Measurements from ENCODE around the gene ROPN1B. TPM values are rescaled to one million over a fixed set of nuclear protein-coding genes. Genes with fewer than 3 reads are reported as not detected.
"Not testable (repeated sequence)": the region's sequence is repeated elsewhere in the genome, so short reads cannot be mapped to it uniquely, and the experiment has no call there.

The ROPN1B gene
- total RNA-seq, 2 donors from 2014 or later, result not detected

DNA sequence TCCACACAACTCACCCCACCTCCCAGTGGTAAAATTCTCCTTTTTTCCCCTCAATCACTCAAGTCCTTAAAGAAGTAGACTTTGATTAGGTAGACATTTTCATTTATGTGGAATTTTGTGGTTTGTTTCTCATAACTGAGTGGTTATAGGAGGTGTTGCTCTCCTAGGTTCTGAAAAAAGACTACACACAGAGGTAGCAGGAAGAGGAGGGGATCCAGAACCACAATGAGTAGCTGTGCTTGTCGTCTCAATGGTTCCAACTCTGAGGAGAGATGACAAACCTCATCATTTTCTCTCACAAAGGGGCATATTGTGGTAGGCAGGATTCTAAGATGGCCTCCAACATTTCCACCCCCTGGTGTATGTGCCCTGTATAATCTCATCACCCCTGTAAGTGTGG is 5.1 kb upstream of the ROPN1B start:
- H3K4me1 Mint-ChIP-seq (ENCODE audit: low read depth); H3K36me3 Mint-ChIP-seq (ENCODE audit: insufficient read depth in 2 of 2); H3K9me3 Mint-ChIP-seq; ATAC-seq (replicated peaks in 1 of 2); H3K4me3 Mint-ChIP-seq; H3K27me3 Mint-ChIP-seq (ENCODE audit: low read depth); DNase-seq; H3K27ac Mint-ChIP-seq: not testable (repeated sequence)

DNA sequence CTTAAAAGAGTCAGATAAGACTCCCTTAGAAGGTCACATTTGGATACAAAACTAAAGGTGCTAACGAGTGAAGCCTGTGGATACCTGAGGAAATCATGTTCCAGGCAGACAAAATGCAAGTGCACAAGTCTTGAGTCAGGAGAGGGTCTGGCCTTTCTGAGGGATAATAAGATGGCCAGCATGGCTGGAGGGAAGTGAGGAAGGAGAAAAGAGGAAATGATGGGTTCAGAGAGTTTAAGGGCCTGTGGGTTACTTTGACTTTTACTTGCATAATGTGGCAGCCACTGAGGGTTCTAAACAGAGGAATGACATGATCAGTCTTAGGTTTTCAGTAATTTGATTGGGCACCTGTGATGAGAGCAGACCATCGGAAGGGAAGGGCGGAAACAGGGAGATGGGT is 3.5 kb upstream of the ROPN1B start:
- no peaks in the 10 kb centered on the region for H3K36me3 Mint-ChIP-seq (ENCODE audit: insufficient read depth in 2 of 2)
- DNase-seq (no peak), ATAC-seq (replicated peaks in 1 of 2) (no peak)
- peaks cover 5% of the 10 kb centered on the region for H3K27me3 Mint-ChIP-seq (ENCODE audit: low read depth)
- H3K9me3 Mint-ChIP-seq, result no peaks in the 10 kb centered on the region
- H3K4me1 Mint-ChIP-seq (ENCODE audit: low read depth), result no peaks in the 10 kb centered on the region
- H3K4me3 Mint-ChIP-seq, result no peak overlapping the region
- H3K27ac Mint-ChIP-seq, result no peak overlapping the region

DNA sequence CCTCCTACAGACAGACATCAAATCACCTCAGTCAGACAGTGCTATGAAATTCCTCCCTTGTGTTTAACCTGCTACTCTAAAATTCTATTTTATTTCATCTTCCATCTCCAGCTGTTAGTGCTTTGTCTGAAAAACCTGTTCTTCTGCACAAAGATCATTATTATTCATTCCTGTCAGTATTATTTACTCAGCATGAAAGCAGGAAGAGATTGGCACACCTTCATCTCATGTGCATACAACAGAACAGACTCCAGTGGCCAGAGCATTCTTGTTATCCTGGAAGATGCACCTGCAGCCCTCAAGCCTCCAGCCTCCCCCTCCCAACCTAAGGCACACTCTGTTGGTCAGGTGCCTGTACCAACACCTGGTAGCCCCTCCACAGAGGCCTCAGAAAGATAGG is 1.8 kb upstream of the ROPN1B start:
- DNase-seq, result no peak
- H3K4me3 Mint-ChIP-seq, result no peak overlapping the region
- H3K4me1 Mint-ChIP-seq (ENCODE audit: low read depth), result peaks cover 8% of the 10 kb centered on the region
- no peak overlapping the region for H3K27ac Mint-ChIP-seq
- ATAC-seq (replicated peaks in 1 of 2), result no peak
- H3K9me3 Mint-ChIP-seq, result no peaks in the 10 kb centered on the region
- H3K27me3 Mint-ChIP-seq (ENCODE audit: low read depth), result peaks cover 17% of the 10 kb centered on the region
- H3K36me3 Mint-ChIP-seq (ENCODE audit: insufficient read depth in 2 of 2), result no peaks in the 10 kb centered on the region

DNA sequence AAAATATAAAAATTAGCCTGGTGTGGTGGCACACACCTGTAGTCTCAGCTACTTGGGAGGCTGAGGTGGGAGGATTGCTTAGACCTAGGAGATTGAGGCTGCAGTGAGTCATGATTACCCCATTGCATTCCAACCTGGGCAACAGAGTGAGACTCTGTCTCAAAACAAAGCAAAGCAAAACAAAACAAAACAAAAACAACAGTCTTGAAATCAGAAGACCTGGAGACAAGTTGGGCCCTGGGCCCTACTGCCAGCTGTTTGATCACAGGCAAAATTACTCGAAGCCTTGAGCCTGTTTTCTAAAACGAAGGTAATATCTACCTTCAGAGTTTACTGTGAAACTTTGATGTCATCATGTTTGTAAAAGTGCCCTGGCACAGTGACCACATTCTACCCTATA is 857 bp upstream of the ROPN1B start:
- H3K27ac Mint-ChIP-seq; H3K4me3 Mint-ChIP-seq; H3K36me3 Mint-ChIP-seq (ENCODE audit: insufficient read depth in 2 of 2); DNase-seq; ATAC-seq (replicated peaks in 1 of 2); H3K9me3 Mint-ChIP-seq: not testable (repeated sequence)
- Mint-ChIP-seq H3K27me3 (ENCODE audit: low read depth) (peaks cover 23% of the 10 kb centered on the region), H3K4me1 (ENCODE audit: low read depth) (peaks cover 11% of the 10 kb centered on the region)

DNA sequence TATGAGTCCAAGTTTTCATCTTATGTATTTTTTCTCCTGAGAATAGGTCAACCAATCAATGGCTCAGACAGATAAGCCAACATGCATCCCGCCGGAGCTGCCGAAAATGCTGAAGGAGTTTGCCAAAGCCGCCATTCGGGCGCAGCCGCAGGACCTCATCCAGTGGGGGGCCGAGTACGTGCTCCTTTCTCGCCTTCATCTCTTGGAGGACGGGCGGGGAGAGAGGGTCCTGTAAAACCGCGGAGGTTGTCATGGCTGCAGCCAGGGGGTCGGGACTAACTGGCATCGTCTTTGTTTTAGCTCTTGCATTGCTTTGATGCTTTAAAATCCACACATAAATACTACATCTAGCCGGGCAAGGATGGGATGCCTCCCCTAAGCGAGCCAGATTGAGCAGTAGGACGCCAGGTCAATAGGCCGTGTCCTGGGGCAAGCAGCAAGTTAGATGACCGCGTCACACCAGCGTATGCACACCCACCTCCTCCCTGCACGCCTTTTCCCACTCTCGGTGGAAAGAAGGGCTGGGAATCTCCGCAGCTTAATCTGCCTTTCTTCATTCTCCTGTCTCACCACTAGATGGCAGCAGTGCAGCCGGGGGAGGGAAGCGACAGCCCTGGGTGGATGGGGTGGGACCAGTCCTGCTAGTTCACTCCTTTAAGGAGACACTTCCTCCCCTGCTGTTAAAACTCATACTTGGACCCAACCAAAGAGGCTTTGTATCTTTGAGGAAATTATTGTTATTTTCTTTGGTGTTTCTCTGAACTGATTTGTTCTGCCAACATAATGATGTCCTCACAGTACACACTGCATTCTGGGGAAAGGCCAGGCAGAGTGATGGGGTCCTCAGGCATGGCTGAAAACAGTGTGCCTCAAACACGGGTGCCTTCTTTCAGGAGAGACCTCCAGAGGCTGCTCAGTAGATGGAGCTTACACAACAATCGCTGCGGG is 3.3 kb downstream of the ROPN1B start:
- Mint-ChIP-seq H3K4me1 (ENCODE audit: low read depth) (peaks cover 11% of the 10 kb centered on the region), H3K4me3 (peak overlapping the region; percentile 73 to 87), H3K27me3 (ENCODE audit: low read depth) (peaks cover 23% of the 10 kb centered on the region)
- DNase-seq (peak; percentile 22 to 44), ATAC-seq (replicated peaks in 1 of 2) (peak; percentile 59 to 68)
- H3K27ac Mint-ChIP-seq; H3K9me3 Mint-ChIP-seq; H3K36me3 Mint-ChIP-seq (ENCODE audit: insufficient read depth in 2 of 2): not testable (repeated sequence)

DNA sequence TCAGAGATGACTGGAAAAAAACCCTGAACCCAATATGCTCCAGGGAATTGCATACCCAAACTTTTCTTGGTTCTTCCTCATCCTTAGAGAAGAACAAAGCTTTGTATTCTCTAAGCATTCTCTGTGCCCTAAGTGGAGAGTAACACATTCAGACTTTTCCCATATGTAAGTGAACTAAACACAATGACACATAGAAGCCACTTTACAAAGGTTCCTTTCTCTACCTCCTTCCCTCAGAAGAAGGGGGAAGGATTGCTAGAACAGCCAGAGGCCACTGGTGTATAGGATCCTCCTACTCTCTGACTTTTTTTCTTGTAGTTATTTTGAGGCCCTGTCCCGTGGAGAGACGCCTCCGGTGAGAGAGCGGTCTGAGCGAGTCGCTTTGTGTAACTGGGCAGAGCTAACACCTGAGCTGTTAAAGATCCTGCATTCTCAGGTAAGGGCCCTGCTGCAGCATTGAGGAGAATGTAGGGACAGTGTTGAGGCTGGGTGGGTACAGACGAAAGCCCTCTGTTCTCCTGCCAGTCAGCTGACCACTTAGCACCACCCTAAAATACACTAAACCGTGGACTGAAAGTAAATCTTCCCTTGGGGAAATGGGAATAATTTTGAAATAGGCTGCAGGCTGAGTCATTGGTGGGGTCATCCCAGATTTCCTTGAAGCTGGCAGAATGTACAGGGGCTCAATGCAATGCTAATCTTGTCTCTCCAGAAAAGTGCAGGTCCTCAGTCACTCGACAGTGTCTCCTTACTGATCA is 6.4 kb downstream of the ROPN1B start:
- H3K27me3 Mint-ChIP-seq (ENCODE audit: low read depth), result peaks cover 19% of the 10 kb centered on the region
- peaks cover 11% of the 10 kb centered on the region for H3K4me1 Mint-ChIP-seq (ENCODE audit: low read depth)
- H3K36me3 Mint-ChIP-seq (ENCODE audit: insufficient read depth in 2 of 2); ATAC-seq (replicated peaks in 1 of 2); H3K4me3 Mint-ChIP-seq; H3K9me3 Mint-ChIP-seq; H3K27ac Mint-ChIP-seq; DNase-seq: not testable (repeated sequence)

DNA sequence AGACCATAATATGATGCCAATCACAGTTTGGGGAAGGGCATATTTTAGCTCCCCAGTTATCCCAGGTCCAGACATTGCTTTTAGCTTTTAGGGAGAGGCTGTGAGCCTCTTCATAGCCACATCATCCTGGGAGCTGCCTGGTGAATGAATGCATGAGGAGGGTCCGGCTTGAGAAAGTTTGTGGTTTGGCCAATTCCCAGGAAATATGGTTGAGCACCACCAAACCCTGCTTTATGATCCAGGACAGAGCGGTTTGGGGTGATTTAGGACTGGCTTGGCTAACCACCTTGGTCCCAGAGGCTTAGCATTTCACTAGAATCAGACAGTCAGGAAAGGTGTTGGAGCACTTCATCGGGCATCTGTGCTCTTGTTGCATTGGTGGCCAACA is 7.0 kb downstream of the ROPN1B start:
- peaks cover 11% of the 10 kb centered on the region for H3K4me1 Mint-ChIP-seq (ENCODE audit: low read depth)
- not testable (repeated sequence) for H3K36me3 Mint-ChIP-seq (ENCODE audit: insufficient read depth in 2 of 2)

DNA sequence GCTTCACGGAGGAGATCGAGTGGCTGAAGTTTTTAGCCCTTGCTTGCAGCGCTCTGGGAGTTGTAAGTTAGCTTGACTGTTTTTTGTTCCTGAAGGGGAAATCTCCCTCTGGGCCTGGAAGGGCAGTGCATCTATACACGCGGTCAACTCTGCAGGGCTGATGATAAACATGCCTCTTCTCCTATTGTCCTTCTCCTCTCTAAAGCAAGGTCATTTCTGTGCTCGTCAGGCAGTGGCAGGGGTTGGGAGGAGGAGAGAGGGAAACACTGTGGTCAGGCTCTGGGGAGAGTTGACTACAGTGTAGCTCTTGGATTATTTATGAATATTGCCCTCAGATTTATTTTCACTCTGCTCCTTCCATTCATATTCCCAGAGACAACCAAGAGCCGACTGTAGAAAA is 8.1 kb downstream of the ROPN1B start:
- not testable (repeated sequence) for DNase-seq; H3K4me1 Mint-ChIP-seq (ENCODE audit: low read depth); H3K4me3 Mint-ChIP-seq; H3K27me3 Mint-ChIP-seq (ENCODE audit: low read depth); H3K36me3 Mint-ChIP-seq (ENCODE audit: insufficient read depth in 2 of 2); H3K27ac Mint-ChIP-seq; ATAC-seq (replicated peaks in 1 of 2); H3K9me3 Mint-ChIP-seq

More for the DNA sequence above, 7.0 kb downstream of the ROPN1B start:
- DNase-seq; H3K4me3 Mint-ChIP-seq; H3K27ac Mint-ChIP-seq; H3K9me3 Mint-ChIP-seq; ATAC-seq (replicated peaks in 1 of 2): not testable (repeated sequence)
- H3K27me3 Mint-ChIP-seq (ENCODE audit: low read depth), result peaks cover 17% of the 10 kb centered on the region

DNA sequence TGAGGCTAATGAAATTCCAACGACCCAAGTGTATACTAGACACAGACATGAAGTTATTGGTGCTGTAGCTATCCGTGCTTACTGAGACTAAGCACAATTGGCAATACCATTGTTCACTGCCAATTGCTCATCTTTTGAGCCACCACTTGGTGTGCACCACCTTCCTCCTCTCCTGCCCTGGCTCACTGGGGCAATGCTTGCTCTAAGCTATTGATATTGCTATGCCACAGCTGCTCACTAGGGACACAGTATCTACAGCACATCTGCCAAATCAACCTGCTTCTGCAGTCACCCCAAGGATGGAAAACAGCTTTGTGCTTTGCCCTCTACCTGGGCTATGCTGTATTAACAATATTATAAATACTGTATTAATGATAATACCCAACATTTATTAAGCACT is 16.0 kb downstream of the ROPN1B start:
- peak; percentile 52 to 62 for ATAC-seq (replicated peaks in 1 of 2)
- not testable (repeated sequence) for H3K4me3 Mint-ChIP-seq; H3K27ac Mint-ChIP-seq; H3K4me1 Mint-ChIP-seq (ENCODE audit: low read depth); H3K9me3 Mint-ChIP-seq; H3K27me3 Mint-ChIP-seq (ENCODE audit: low read depth); H3K36me3 Mint-ChIP-seq (ENCODE audit: insufficient read depth in 2 of 2); DNase-seq

DNA sequence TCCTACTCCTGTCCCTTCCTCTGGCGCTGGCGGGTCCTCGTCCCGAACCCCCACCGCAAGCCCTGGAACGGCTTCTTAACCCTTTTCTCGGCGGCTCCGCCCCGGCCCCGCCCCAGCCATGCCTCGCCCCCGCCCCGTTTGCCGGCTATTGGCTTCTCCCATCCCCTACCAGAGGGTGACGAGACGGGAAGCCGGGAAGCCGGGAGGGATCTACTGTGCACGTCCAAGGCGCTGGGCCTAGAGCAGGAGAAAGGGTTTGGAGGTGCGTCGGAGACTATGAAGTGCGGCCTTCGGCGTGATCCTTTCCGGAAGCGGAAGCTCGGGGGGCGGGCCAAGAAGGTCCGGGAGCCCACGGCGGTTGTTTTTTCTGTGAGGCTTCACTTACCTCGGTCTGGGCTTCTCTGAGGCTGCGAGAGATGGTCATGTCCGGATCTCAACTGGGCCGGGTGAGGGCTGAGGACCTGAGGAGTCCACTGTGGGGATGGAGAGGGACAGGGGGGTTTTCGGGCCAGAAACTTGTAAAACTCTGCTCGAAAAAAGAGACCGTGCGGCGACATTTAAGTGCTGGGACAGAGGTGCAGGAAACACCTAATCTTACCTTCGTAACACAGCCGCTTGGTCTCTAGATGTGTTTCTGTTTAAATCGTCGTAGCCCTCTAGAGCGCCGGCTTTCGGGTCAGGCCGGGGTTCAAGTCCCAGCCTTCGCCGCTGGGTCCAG is 21.4 kb downstream of the ROPN1B start:
- Mint-ChIP-seq H3K9me3 (no peaks in the 10 kb centered on the region), H3K36me3 (ENCODE audit: insufficient read depth in 2 of 2) (peaks cover 2 to 5% of the 10 kb centered on the region in 2 donors), H3K4me3 (peak overlapping the region; percentile 93 to 98), H3K27ac (peak overlapping the region; percentile 96), H3K4me1 (ENCODE audit: low read depth) (peaks cover 5% of the 10 kb centered on the region), H3K27me3 (ENCODE audit: low read depth) (no peaks in the 10 kb centered on the region)
- DNase-seq, result peak; percentile 73 to 83
- peak; percentile 94 for ATAC-seq (replicated peaks in 1 of 2)

DNA sequence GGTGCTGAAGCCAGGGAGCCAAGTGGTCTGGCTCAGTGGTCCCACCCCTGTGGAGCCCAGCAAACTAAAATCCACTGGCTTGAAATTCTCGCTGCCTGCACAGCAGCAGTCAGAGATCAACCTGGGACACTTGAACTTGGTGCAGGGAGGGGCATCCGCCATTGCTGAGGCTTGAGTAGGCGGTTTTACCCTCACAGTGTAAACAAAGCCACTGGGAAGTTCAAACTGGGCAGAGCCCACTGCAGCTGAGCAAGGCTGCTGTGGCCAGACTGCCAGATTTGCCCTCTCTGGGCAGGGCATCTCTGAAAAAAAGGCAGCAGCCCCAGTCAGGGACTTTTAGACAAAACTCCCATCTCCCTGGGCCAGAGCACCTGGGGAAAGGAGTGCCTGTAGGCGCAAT is 27.8 kb downstream of the ROPN1B start:
- H3K36me3 Mint-ChIP-seq (ENCODE audit: insufficient read depth in 2 of 2); ATAC-seq (replicated peaks in 1 of 2); DNase-seq; H3K27me3 Mint-ChIP-seq (ENCODE audit: low read depth); H3K9me3 Mint-ChIP-seq; H3K4me3 Mint-ChIP-seq; H3K27ac Mint-ChIP-seq; H3K4me1 Mint-ChIP-seq (ENCODE audit: low read depth): not testable (repeated sequence)

DNA sequence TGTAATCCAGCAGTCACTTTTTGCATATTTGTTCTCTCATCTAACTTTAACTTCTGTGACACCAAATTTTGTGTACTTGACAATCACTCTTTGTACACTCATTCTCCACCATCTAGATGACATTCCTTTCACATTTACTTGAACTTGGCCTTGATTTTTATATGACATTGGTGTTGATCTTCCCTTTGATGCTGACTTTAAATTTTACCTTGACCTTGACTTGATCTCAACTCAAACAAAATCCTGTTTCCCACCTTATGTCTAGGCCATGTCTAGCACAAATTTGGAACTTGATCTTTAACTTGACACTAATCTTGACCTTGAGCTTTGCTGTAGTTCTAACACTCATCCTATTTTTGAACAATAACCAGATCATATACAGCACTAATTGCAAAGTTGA is 33.2 kb downstream of the ROPN1B start:
- Mint-ChIP-seq H3K36me3 (ENCODE audit: insufficient read depth in 2 of 2) (peaks cover 0 to 5% of the 10 kb centered on the region in 2 donors), H3K4me1 (ENCODE audit: low read depth) (no peaks in the 10 kb centered on the region), H3K4me3 (no peak overlapping the region), H3K27ac (no peak overlapping the region), H3K9me3 (peaks cover 8 to 10% of the 10 kb centered on the region in 2 donors), H3K27me3 (ENCODE audit: low read depth) (no peaks in the 10 kb centered on the region)
- DNase-seq, result no peak
- ATAC-seq (replicated peaks in 1 of 2), result no peak

Measured in activated T-cell treated with anti-CD3 and anti-CD28 coated beads, Interleukin-2, amount 50 U/mL, for 72 hours (primary cell).